Naive thymus-derived CD8-positive, alpha-beta T cell (primary cell): ENCODE results near the gene CD300LG. TPM values are rescaled to one million over a fixed set of nuclear protein-coding genes. Genes with fewer than 3 reads are reported as not detected.
"Not testable (repeated sequence)": the region's sequence is repeated elsewhere in the genome, so short reads cannot be mapped to it uniquely, and the experiment has no call there.

ENCODE experiments used
- ATAC-seq, 2 donors: fragments of 150-1000 bp; cut with Tn5 transposase in 1 of 2; sonication (Bioruptor Pico), chemical (Tn5 transposase) in 1 of 2; 1 replicate in 1 of 2; 2 replicates in 1 of 2; pipeline ENCODE4 v1.10.0; 2021; ENCODE audit warnings: mild to moderate bottlenecking in 2 of 2, moderate library complexity in 2 of 2
- POLR2A ChIA-PET: fragments of 350-600 bp; sonication (Branson Sonifier 250); formaldehyde crosslinking; loops from one replicate; lab custom pipeline; 2021; ENCODE audit warnings: antibody characterized with exemption; lab: Charles Lee
- DNase-seq, 10 donors: peaks; one replicate each; pipeline versions ENCODE4 v3.0.0 to v3.0.0-alpha.2; 2020 to 2022
- H3K27ac Mint-ChIP-seq, 10 donors: one replicate each; pipeline ENCODE4 v1.8.0; 2020 to 2022; ENCODE audit warnings: mild to moderate bottlenecking in 10 of 10, mixed read lengths in 10 of 10, moderate library complexity in 4 of 10, inconsistent platforms in 1 of 10
- H3K27me3 Mint-ChIP-seq, 5 donors: one replicate each; pipeline ENCODE4 v1.8.0; 2021 to 2022; ENCODE audit warnings: mixed read lengths in 5 of 5
- H3K36me3 Mint-ChIP-seq, 3 donors: one replicate each; pipeline ENCODE4 v1.8.0; 2020 to 2022; ENCODE audit warnings: mixed read lengths in 3 of 3, mild to moderate bottlenecking in 2 of 3, inconsistent platforms in 1 of 3
- H3K4me1 Mint-ChIP-seq, 4 donors: one replicate each; pipeline ENCODE4 v1.8.0; 2021 to 2022; ENCODE audit warnings: mixed read lengths in 4 of 4
- H3K4me3 Mint-ChIP-seq, 10 donors: one replicate each; pipeline ENCODE4 v1.8.0; 2020 to 2022; ENCODE audit warnings: mild to moderate bottlenecking in 10 of 10, mixed read lengths in 10 of 10, moderate library complexity in 6 of 10, inconsistent platforms in 1 of 10
- H3K9me3 Mint-ChIP-seq, 9 donors: one replicate each; pipeline ENCODE4 v1.8.0; 2020 to 2022; ENCODE audit warnings: mixed read lengths in 9 of 9, mild to moderate bottlenecking in 3 of 9, inconsistent platforms in 1 of 9, moderate library complexity in 1 of 9
- polyA plus RNA-seq, 3 donors: library from polyadenylated mRNA; unstranded; fragments of 300-500 nt; fragmentation: Illumina TruSeq; gene quantifications; one replicate each; pipeline ENCODE4 v1.2.3, GENCODE V29; 2021
- total RNA-seq, 8 experiments: library from RNA in 2 of 8; stranded (reverse) in 2 of 8; gene quantifications; one replicate each; pipeline ENCODE4 v1.2.3 and lab custom pipeline; 2021 to 2026

The CD300LG gene
- total and polyA plus RNA-seq, 5 experiments from 2014 or later, result not detected

- DNase-seq (no peak), ATAC-seq (no peak)
- H3K4me1 Mint-ChIP-seq, result no peaks in the 10 kb centered on the region
- POLR2A ChIA-PET, result interaction anchor here (0.6 kb wide), 1 partner anchor 11 kb away, joined by 4 read pairs; no protein-coding TSS in a partner anchor
- peaks cover 5 to 11% (median 8%) of the 10 kb centered on the region in 5 donors for H3K27me3 Mint-ChIP-seq
- H3K27ac Mint-ChIP-seq, result no peak overlapping the region
- H3K9me3 Mint-ChIP-seq, result no peaks in the 10 kb centered on the region
- H3K4me3 Mint-ChIP-seq, result no peak overlapping the region
- H3K36me3 Mint-ChIP-seq, result no peaks in the 10 kb centered on the region
These were observed 15.0 kb downstream of the CD300LG start for GRCh38 chr17:43861960-43862359.

- POLR2A ChIA-PET, result no interaction called here
- H3K4me1 Mint-ChIP-seq, result no peaks in the 10 kb centered on the region
- DNase-seq (no peak), ATAC-seq (no peak)
- no peak overlapping the region for H3K4me3 Mint-ChIP-seq
- no peaks in the 10 kb centered on the region for H3K9me3 Mint-ChIP-seq
- peaks cover 11 to 21% (median 17%) of the 10 kb centered on the region in 5 donors for H3K27me3 Mint-ChIP-seq
- H3K27ac Mint-ChIP-seq, result no peak overlapping the region
- H3K36me3 Mint-ChIP-seq, result no peaks in the 10 kb centered on the region
These were observed 17.4 kb downstream of the CD300LG start for GRCh38 chr17:43864161-43864984.

- ATAC-seq (no peak), DNase-seq (no peak)
- peak overlapping the region in 1 of 10 donors; percentile 82 for H3K27ac Mint-ChIP-seq
- peaks cover 15 to 32% (median 25%) of the 10 kb centered on the region in 5 donors for H3K27me3 Mint-ChIP-seq
- peaks cover 0 to 1% (median 0%) of the 10 kb centered on the region in 9 donors for H3K9me3 Mint-ChIP-seq
- H3K36me3 Mint-ChIP-seq, result no peaks in the 10 kb centered on the region
- POLR2A ChIA-PET, result interaction anchor here (0.7 kb wide), 1 partner anchor 113 kb away, joined by 4 read pairs; no protein-coding TSS in a partner anchor
- no peaks in the 10 kb centered on the region for H3K4me1 Mint-ChIP-seq
- no peak overlapping the region for H3K4me3 Mint-ChIP-seq
These were observed 21.4 kb downstream of the CD300LG start for GRCh38 chr17:43868226-43868994.

- H3K4me3 Mint-ChIP-seq, H3K9me3 Mint-ChIP-seq, H3K4me1 Mint-ChIP-seq, DNase-seq, H3K36me3 Mint-ChIP-seq, ATAC-seq: not testable (repeated sequence)
- Mint-ChIP-seq H3K27me3 (peaks cover 15 to 32% (median 24%) of the 10 kb centered on the region in 5 donors), H3K27ac (peak overlapping the region in 1 of 10 donors; percentile 53)
- POLR2A ChIA-PET, result interaction anchor here (0.7 kb wide), 1 partner anchor 113 kb away, joined by 4 read pairs; no protein-coding TSS in a partner anchor
These were observed 22.1 kb downstream of the CD300LG start for GRCh38 chr17:43869031-43869430.

- Mint-ChIP-seq H3K36me3 (no peaks in the 10 kb centered on the region), H3K27ac (no peak overlapping the region), H3K4me1 (no peaks in the 10 kb centered on the region), H3K9me3 (peaks cover 0 to 1% (median 0%) of the 10 kb centered on the region in 9 donors), H3K27me3 (peaks cover 14 to 31% (median 21%) of the 10 kb centered on the region in 5 donors), H3K4me3 (no peak overlapping the region)
- DNase-seq (no peak), ATAC-seq (no peak)
- POLR2A ChIA-PET, result interaction anchor here (1.2 kb wide), 1 partner anchor 29 kb away, joined by 3 read pairs; no protein-coding TSS in a partner anchor
These were observed 25.1 kb downstream of the CD300LG start for GRCh38 chr17:43871946-43872690.

GRCh38 chr17:43873091-43873490, 26.1 kb downstream of the CD300LG start:
- H3K4me3 Mint-ChIP-seq, result no peak overlapping the region
- peak overlapping the region in 1 of 10 donors; percentile 33 for H3K27ac Mint-ChIP-seq
- peaks cover 11 to 21% (median 18%) of the 10 kb centered on the region in 5 donors for H3K27me3 Mint-ChIP-seq
- H3K9me3 Mint-ChIP-seq, result peaks cover 0 to 1% (median 0%) of the 10 kb centered on the region in 9 donors
- POLR2A ChIA-PET, result no interaction called here
- ATAC-seq (no peak), DNase-seq (no peak)
- H3K36me3 Mint-ChIP-seq, result no peaks in the 10 kb centered on the region
- no peaks in the 10 kb centered on the region for H3K4me1 Mint-ChIP-seq

- no peak for DNase-seq
- peaks cover 0 to 1% (median 0%) of the 10 kb centered on the region in 9 donors for H3K9me3 Mint-ChIP-seq
- POLR2A ChIA-PET, result no interaction called here
- no peaks in the 10 kb centered on the region for H3K36me3 Mint-ChIP-seq
- H3K27me3 Mint-ChIP-seq, result peaks cover 5 to 14% (median 12%) of the 10 kb centered on the region in 5 donors
- peaks cover 0 to 4% (median 0%) of the 10 kb centered on the region in 4 donors for H3K4me1 Mint-ChIP-seq
- H3K27ac Mint-ChIP-seq, result peak overlapping the region in 1 of 10 donors; percentile 20
- H3K4me3 Mint-ChIP-seq, result no peak overlapping the region
- ATAC-seq, result no peak
These were observed 26.8 kb downstream of the CD300LG start for GRCh38 chr17:43873815-43874214.

GRCh38 chr17:43874293-43874692, 27.3 kb downstream of the CD300LG start:
- H3K36me3 Mint-ChIP-seq, result no peaks in the 10 kb centered on the region
- H3K9me3 Mint-ChIP-seq, result peaks cover 0 to 1% (median 0%) of the 10 kb centered on the region in 9 donors
- no peak overlapping the region for H3K4me3 Mint-ChIP-seq
- POLR2A ChIA-PET, result no interaction called here
- H3K4me1 Mint-ChIP-seq, result peaks cover 0 to 7% (median 0%) of the 10 kb centered on the region in 4 donors
- H3K27ac Mint-ChIP-seq, result no peak overlapping the region
- DNase-seq (no peak), ATAC-seq (no peak)
- peaks cover 5 to 12% (median 11%) of the 10 kb centered on the region in 5 donors for H3K27me3 Mint-ChIP-seq

GRCh38 chr17:43875476-43876147, 28.6 kb downstream of the CD300LG start:
- H3K4me3 Mint-ChIP-seq, result no peak overlapping the region
- DNase-seq (no peak), ATAC-seq (no peak)
- POLR2A ChIA-PET, result no interaction called here
- H3K36me3 Mint-ChIP-seq, result no peaks in the 10 kb centered on the region
- H3K27me3 Mint-ChIP-seq, result peaks cover 0 to 8% (median 2%) of the 10 kb centered on the region in 5 donors
- peak overlapping the region in 1 of 10 donors; percentile 57 for H3K27ac Mint-ChIP-seq
- H3K9me3 Mint-ChIP-seq, result no peaks in the 10 kb centered on the region
- H3K4me1 Mint-ChIP-seq, result peaks cover 0 to 7% (median 0%) of the 10 kb centered on the region in 4 donors

GRCh38 chr17:43877031-43877430, 30.1 kb downstream of the CD300LG start:
- POLR2A ChIA-PET, result interaction anchor here (0.6 kb wide), 1 partner anchor 309 kb away, joined by 3 read pairs; no protein-coding TSS in a partner anchor
- Mint-ChIP-seq H3K27ac (no peak overlapping the region), H3K4me3 (no peak overlapping the region), H3K4me1 (peaks cover 0 to 7% (median 0%) of the 10 kb centered on the region in 4 donors), H3K36me3 (no peaks in the 10 kb centered on the region), H3K9me3 (no peaks in the 10 kb centered on the region), H3K27me3 (peaks cover 0 to 7% (median 0%) of the 10 kb centered on the region in 5 donors)
- DNase-seq (no peak), ATAC-seq (no peak)

- peaks cover 0 to 7% (median 0%) of the 10 kb centered on the region in 4 donors for H3K4me1 Mint-ChIP-seq
- H3K27me3 Mint-ChIP-seq, result peaks cover 0 to 2% (median 0%) of the 10 kb centered on the region in 5 donors
- no peak overlapping the region for H3K27ac Mint-ChIP-seq
These were observed 30.6 kb downstream of the CD300LG start for GRCh38 chr17:43877451-43878155.

More at GRCh38 chr17:43877451-43878155, 30.6 kb downstream of the CD300LG start:
- peaks cover 0 to 1% (median 0%) of the 10 kb centered on the region in 3 donors for H3K36me3 Mint-ChIP-seq
- ATAC-seq, result no peak
- POLR2A ChIA-PET, result interaction anchor here (0.6 kb wide), 2 partner anchors 308 to 1223 kb away, joined by 3 to 4 read pairs; no protein-coding TSS in a partner anchor
- H3K4me3 Mint-ChIP-seq, result no peak overlapping the region
- DNase-seq, result no peak
- no peaks in the 10 kb centered on the region for H3K9me3 Mint-ChIP-seq
